HL-60 (cell line): ENCODE measurements around the gene PGBD5.

Experiments
- GABPA ChIP-seq: IDR thresholded peaks from 2 replicates; pipeline ENCODE4 v1.6.1; 2012; ENCODE audit warnings: low read depth
- POLR2AphosphoS5 ChIP-seq: IDR thresholded peaks from 2 replicates; pipeline ENCODE4 v1.6.1; 2012; ENCODE audit warnings: low read depth
- SPI1 ChIP-seq: IDR thresholded peaks from 2 replicates; pipeline ENCODE4 v1.6.1; 2012; ENCODE audit warnings: low read depth, mild to moderate bottlenecking, borderline replicate concordance
- TF ChIP-seq, protein P1 (sequence below): IDR thresholded peaks from one replicate; pipeline ENCODE4 v1.5.1; 2011; ENCODE audit warnings: low read length, control low read depth, inconsistent platforms; ENCODE audit not compliant: insufficient read depth
- TF ChIP-seq, protein P2 (sequence below): IDR thresholded peaks from 2 replicates; pipeline ENCODE4 v1.6.1; 2012; ENCODE audit warnings: low read depth; ENCODE audit not compliant: insufficient replicate concordance

DNA sequence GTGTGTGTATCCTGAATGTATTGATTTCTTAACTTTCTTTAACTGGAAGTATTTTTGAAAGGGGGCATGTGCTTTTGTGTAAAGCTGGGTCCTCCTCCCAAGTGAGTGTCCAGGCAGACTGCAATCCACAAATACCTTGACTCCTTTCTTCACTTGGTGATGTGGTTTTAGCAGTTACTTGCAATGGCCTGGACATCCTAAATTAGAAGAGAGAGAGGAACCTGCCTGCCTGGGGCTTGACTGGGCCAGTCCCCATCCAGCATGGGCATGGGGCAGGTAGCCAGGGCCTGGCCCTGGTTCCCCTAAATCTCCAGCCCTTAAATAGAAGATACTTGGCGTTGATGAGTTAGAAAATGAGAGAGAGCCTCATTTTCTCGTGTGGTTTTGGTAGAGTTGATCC lies 159.7 kb downstream of the PGBD5 start:
- no peak for TF ChIP-seq SPI1
- TF ChIP-seq, protein P1, sequence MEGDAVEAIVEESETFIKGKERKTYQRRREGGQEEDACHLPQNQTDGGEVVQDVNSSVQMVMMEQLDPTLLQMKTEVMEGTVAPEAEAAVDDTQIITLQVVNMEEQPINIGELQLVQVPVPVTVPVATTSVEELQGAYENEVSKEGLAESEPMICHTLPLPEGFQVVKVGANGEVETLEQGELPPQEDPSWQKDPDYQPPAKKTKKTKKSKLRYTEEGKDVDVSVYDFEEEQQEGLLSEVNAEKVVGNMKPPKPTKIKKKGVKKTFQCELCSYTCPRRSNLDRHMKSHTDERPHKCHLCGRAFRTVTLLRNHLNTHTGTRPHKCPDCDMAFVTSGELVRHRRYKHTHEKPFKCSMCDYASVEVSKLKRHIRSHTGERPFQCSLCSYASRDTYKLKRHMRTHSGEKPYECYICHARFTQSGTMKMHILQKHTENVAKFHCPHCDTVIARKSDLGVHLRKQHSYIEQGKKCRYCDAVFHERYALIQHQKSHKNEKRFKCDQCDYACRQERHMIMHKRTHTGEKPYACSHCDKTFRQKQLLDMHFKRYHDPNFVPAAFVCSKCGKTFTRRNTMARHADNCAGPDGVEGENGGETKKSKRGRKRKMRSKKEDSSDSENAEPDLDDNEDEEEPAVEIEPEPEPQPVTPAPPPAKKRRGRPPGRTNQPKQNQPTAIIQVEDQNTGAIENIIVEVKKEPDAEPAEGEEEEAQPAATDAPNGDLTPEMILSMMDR, result no peak
- TF ChIP-seq, protein P2, sequence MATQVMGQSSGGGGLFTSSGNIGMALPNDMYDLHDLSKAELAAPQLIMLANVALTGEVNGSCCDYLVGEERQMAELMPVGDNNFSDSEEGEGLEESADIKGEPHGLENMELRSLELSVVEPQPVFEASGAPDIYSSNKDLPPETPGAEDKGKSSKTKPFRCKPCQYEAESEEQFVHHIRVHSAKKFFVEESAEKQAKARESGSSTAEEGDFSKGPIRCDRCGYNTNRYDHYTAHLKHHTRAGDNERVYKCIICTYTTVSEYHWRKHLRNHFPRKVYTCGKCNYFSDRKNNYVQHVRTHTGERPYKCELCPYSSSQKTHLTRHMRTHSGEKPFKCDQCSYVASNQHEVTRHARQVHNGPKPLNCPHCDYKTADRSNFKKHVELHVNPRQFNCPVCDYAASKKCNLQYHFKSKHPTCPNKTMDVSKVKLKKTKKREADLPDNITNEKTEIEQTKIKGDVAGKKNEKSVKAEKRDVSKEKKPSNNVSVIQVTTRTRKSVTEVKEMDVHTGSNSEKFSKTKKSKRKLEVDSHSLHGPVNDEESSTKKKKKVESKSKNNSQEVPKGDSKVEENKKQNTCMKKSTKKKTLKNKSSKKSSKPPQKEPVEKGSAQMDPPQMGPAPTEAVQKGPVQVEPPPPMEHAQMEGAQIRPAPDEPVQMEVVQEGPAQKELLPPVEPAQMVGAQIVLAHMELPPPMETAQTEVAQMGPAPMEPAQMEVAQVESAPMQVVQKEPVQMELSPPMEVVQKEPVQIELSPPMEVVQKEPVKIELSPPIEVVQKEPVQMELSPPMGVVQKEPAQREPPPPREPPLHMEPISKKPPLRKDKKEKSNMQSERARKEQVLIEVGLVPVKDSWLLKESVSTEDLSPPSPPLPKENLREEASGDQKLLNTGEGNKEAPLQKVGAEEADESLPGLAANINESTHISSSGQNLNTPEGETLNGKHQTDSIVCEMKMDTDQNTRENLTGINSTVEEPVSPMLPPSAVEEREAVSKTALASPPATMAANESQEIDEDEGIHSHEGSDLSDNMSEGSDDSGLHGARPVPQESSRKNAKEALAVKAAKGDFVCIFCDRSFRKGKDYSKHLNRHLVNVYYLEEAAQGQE, result no peak
- no peak for TF ChIP-seq POLR2AphosphoS5
- TF ChIP-seq GABPA, result no peak
